Upper lobe of left lung (tissue), 4 donors: ENCODE results near the gene C22orf42.

Source experiments
- CTCF ChIP-seq, 6 experiments: fragments of 450-650 bp in 4 of 6; fragments of 200-600 bp in 2 of 6; sonication (generic) in 2 of 6; IDR thresholded peaks; one replicate each; pipeline ENCODE4 v1.5.1; 2016 to 2019; ENCODE audit warnings: antibody characterized with exemption in 6 of 6
- EP300 ChIP-seq, 4 donors: sonication (generic); formaldehyde crosslinking; IDR thresholded peaks; one replicate each; pipeline ENCODE4 v1.5.1; 2017; ENCODE audit warnings: antibody characterized with exemption in 4 of 4, control low read depth in 2 of 4
- POLR2A ChIP-seq, 4 donors: fragments of 450-650 bp; IDR thresholded peaks; one replicate each; pipeline ENCODE4 v1.5.1; 2016 to 2017; ENCODE audit warnings: antibody characterized with exemption in 4 of 4, mild to moderate bottlenecking in 2 of 4
- POLR2AphosphoS5 ChIP-seq, 2 donors: sonication (generic); formaldehyde crosslinking; IDR thresholded peaks; one replicate each; pipeline ENCODE4 v1.5.1; 2017; ENCODE audit warnings: antibody characterized with exemption in 2 of 2

- TF ChIP-seq POLR2AphosphoS5 (IDR thresholded peaks at IDR 0.05) (no peak), CTCF (IDR thresholded peaks at IDR 0.05) (no peak), POLR2A (IDR thresholded peaks at IDR 0.05) (no peak), EP300 (IDR thresholded peaks at IDR 0.05) (no peak)
Observed at GRCh38 chr22:32127904-32128303, 31.2 kb downstream of the C22orf42 start.
